Hepatocyte (in vitro differentiated cells): ENCODE data around the gene STX8. TPM values are rescaled to one million over a fixed set of nuclear protein-coding genes. Genes with fewer than 3 reads are reported as not detected.

Experiments
- DNase-seq: peaks from one replicate; pipeline ENCODE4 v3.0.0-alpha.2; 2016; ENCODE audit warnings: low spot score
- H2AFZ ChIP-seq: fragments of 200-600 bp; sonication (generic); 2 replicates; pipeline ENCODE4 v1.6.0; 2016; ENCODE audit warnings: antibody characterized with exemption, mild to moderate bottlenecking
- H3K27ac ChIP-seq: fragments of 200-600 bp; sonication (generic); 2 replicates; pipeline ENCODE4 v1.5.1; 2016; ENCODE audit warnings: mild to moderate bottlenecking
- H3K27me3 ChIP-seq: fragments of 200-600 bp; sonication (generic); 2 replicates; pipeline ENCODE4 v1.6.1; 2016
- H3K36me3 ChIP-seq: fragments of 200-600 bp; sonication (generic); replicated peaks from 2 replicates; pipeline ENCODE4 v1.5.1; 2016; ENCODE audit warnings: low read depth; ENCODE audit not compliant: insufficient read depth
- H3K4me1 ChIP-seq: fragments of 200-600 bp; sonication (generic); 2 replicates; pipeline ENCODE4 v1.5.1; 2016; ENCODE audit warnings: mild to moderate bottlenecking, moderate library complexity; ENCODE audit not compliant: insufficient read depth
- H3K4me2 ChIP-seq: fragments of 200-600 bp; sonication (generic); 2 replicates; pipeline ENCODE4 v1.6.0; 2016
- H3K4me3 ChIP-seq: fragments of 200-600 bp; sonication (generic); 2 replicates; pipeline ENCODE4 v1.5.1; 2016; ENCODE audit warnings: mild to moderate bottlenecking
- H3K79me2 ChIP-seq: fragments of 200-600 bp; sonication (generic); 2 replicates; pipeline ENCODE4 v1.6.0; 2017; ENCODE audit warnings: mild to moderate bottlenecking
- H3K9me2 ChIP-seq: fragments of 200-600 bp; sonication (generic); replicated peaks from 2 replicates; pipeline ENCODE4 v1.6.0; 2017; ENCODE audit warnings: mild to moderate bottlenecking; ENCODE audit not compliant: insufficient read depth
- H3K9me3 ChIP-seq: fragments of 200-600 bp; sonication (generic); 2 replicates; pipeline ENCODE4 v1.5.1; 2016; ENCODE audit warnings: low read depth, mild to moderate bottlenecking
- H4K20me1 ChIP-seq: fragments of 200-600 bp; sonication (generic); 2 replicates; pipeline ENCODE4 v1.6.0; 2016; ENCODE audit warnings: mild to moderate bottlenecking; ENCODE audit not compliant: insufficient read depth, poor library complexity, severe bottlenecking
- CTCF ChIP-seq: fragments of 200-600 bp; sonication (generic); IDR thresholded peaks from 2 replicates; pipeline ENCODE4 v1.5.1; 2016; ENCODE audit warnings: antibody characterized with exemption, mild to moderate bottlenecking; ENCODE audit not compliant: poor library complexity
- EZH2 ChIP-seq: fragments of 200-600 bp; sonication (generic); IDR thresholded peaks from 2 replicates; pipeline ENCODE4 v1.6.1; 2016; ENCODE audit warnings: antibody characterized with exemption, mild to moderate bottlenecking, borderline replicate concordance
- EZH2phosphoT487 ChIP-seq: fragments of 200-600 bp; sonication (generic); IDR thresholded peaks from one replicate; pipeline ENCODE4 v1.6.1; 2018; ENCODE audit warnings: antibody characterized with exemption, mild to moderate bottlenecking, low read depth, moderate library complexity; ENCODE audit not compliant: unreplicated experiment, severe bottlenecking
- WGBS: methylation state at CpG from one replicate; pipeline ENCODE4 v1.1.6; 2016; ENCODE audit warnings: low lambda C conversion rate; ENCODE audit errors: missing lambda C conversion rate; 5-methylcytosine and 5-hydroxymethylcytosine counted together
- polyA plus RNA-seq: library from polyadenylated mRNA; unstranded; fragments of >200 nt; fragmentation: Nextera tagmentation; extraction: Ambion mirVana; gene quantifications from 2 replicates; pipeline ENCODE4 v1.2.1, GENCODE V29; 2016
- total RNA-seq: library from RNA; depleted of rRNA; stranded (reverse); fragments of >200 nt; gene quantifications from 2 replicates; pipeline ENCODE4 v1.2.3, GENCODE V29; 2014

The STX8 gene
- total and polyA plus RNA-seq, 2 experiments from 2014 or later = 40.6 to 64.7 TPM

- Histone ChIP-seq H4K20me1 (no peaks in the 10 kb centered on the region), H3K27ac (no peak overlapping the region), H3K9me3 (no peaks in the 10 kb centered on the region), H3K4me2 (no peak overlapping the region), H3K36me3 (no peaks in the 10 kb centered on the region), H2AFZ (no peak overlapping the region), H3K27me3 (no peaks in the 10 kb centered on the region), H3K4me3 (no peak overlapping the region), H3K79me2 (no peaks in the 10 kb centered on the region), H3K9me2 (no peaks in the 10 kb centered on the region), H3K4me1 (no peaks in the 10 kb centered on the region)
- 97% methylated on average over 4 of the region's 4 CpGs for WGBS
- no peak for TF ChIP-seq CTCF
- no peak for TF ChIP-seq EZH2
- no peak for TF ChIP-seq EZH2phosphoT487
- DNase-seq = no peak
These were observed 100.4 kb downstream of the STX8 start for GRCh38 chr17:9475101-9475658.

DNA sequence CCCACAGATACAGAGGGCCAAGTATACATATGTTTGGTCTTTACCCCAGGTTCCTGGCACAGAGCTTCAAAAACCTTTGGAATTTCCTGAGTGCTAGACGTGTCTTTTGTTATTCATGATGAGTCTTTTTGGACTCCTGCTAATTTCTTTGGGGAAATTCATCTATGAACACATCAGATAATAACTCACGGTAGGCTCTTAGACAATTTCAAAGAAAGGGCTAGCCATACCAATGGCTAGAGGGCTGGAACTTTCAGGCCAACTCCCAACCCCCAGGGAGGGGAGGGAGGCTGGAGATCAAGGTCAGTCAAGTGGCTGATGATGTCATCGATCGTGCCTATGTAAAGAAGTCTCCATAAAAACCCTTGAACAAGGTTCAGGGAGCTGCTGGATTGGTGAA is 101.9 kb downstream of the STX8 start:
- no peaks in the 10 kb centered on the region for H3K9me2 ChIP-seq
- no peaks in the 10 kb centered on the region for H3K27me3 ChIP-seq
- no peak overlapping the region for H3K27ac ChIP-seq
- no peaks in the 10 kb centered on the region for H3K9me3 ChIP-seq
- no peak overlapping the region for H3K4me3 ChIP-seq
- no peaks in the 10 kb centered on the region for H3K4me1 ChIP-seq
- whole genome bisulfite sequencing = 94% methylated on average over 4 of the region's 4 CpGs
- H2AFZ ChIP-seq = no peak overlapping the region
- no peaks in the 10 kb centered on the region for H4K20me1 ChIP-seq
- TF ChIP-seq EZH2 = no peak
- no peaks in the 10 kb centered on the region for H3K79me2 ChIP-seq
- no peak overlapping the region for H3K4me2 ChIP-seq
- H3K36me3 ChIP-seq = no peaks in the 10 kb centered on the region
- no peak for DNase-seq

DNA sequence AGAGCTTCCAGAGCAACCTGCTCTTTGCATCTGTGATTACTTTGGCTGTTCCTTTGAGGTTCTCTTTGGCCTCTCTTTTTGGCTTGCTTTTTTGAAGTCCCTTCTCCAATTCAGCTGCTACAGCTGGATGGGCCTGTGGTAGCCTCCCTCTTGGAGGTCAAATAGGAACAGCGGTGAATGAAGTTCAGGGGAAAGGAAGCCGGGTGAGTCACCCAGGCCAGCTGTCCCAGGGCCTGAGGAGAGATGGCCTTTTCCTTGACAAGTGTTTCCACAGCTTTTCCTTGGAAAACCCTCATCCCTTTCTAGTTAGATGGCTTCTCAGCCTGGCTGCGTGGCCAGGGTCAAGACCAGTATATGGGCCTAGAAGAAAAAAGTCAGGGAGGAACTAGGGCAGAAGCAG is 103.1 kb downstream of the STX8 start:
- 88% methylated on average over 3 of the region's 3 CpGs for WGBS
- no peak for TF ChIP-seq EZH2phosphoT487
- no peak for TF ChIP-seq CTCF
- TF ChIP-seq EZH2 = no peak
- Histone ChIP-seq H3K4me2 (no peak overlapping the region), H3K36me3 (no peaks in the 10 kb centered on the region), H3K9me2 (no peaks in the 10 kb centered on the region), H3K79me2 (no peaks in the 10 kb centered on the region), H3K9me3 (no peaks in the 10 kb centered on the region), H3K4me3 (no peak overlapping the region), H4K20me1 (no peaks in the 10 kb centered on the region), H3K27ac (no peak overlapping the region), H3K4me1 (no peaks in the 10 kb centered on the region), H2AFZ (no peak overlapping the region), H3K27me3 (no peaks in the 10 kb centered on the region)
- no peak for DNase-seq

- Histone ChIP-seq H3K4me3 (no peak overlapping the region), H3K36me3 (no peaks in the 10 kb centered on the region), H3K9me3 (no peaks in the 10 kb centered on the region), H3K9me2 (no peaks in the 10 kb centered on the region), H3K27ac (no peak overlapping the region), H3K4me1 (no peaks in the 10 kb centered on the region), H4K20me1 (no peaks in the 10 kb centered on the region), H3K27me3 (no peaks in the 10 kb centered on the region), H2AFZ (no peak overlapping the region), H3K79me2 (no peaks in the 10 kb centered on the region), H3K4me2 (no peak overlapping the region)
- DNase-seq = no peak
- TF ChIP-seq EZH2 (no peak), EZH2phosphoT487 (no peak), CTCF (no peak)
- 93% methylated on average over 5 of the region's 5 CpGs for WGBS
These were observed 103.5 kb downstream of the STX8 start for GRCh38 chr17:9472094-9472493.
